Measurements from ENCODE around the gene ZNF692. TPM values are rescaled to one million over a fixed set of nuclear protein-coding genes. Genes with fewer than 3 reads are reported as not detected.

ZNF692 gene
- total RNA-seq, 4 donors from 2014 or later = 41.8 to 100 (median 64.6) TPM

DNA sequence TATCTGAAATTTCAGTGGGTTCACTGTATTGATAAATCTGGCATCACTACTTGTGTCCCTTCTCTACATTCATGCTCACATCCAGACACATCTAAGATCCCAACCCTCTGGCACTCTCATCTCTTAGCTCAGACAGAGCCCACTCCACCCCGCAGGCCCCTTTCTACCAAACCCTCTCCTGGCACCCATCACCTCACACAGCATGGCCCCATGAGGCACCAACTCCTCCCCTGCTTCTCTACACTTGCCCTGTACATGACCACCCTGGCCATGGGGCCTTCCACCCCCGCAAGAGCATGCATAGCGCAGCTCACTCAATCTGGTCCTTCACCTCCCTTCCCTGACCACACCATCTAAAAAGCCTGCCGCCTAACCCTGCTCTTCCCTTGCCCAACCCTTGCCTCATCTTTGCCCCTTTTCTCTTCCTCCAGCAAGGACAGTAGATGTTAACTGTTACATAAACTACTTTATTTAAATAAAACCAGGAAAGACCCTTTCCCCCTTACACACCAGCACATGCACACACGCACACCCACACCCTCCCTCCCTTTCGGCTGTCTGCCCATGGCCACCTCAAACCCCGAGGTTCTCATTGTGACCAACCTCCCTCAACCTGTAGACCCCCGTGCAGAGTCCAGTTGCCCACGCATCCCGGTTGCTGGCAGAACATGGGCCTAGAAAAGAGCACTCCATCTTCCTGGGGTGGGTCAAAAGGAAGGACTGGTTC, 48.7 kb downstream of the ZNF692 start:
- Histone ChIP-seq H3K27me3 (no peaks in the 10 kb centered on the region), H3K36me3 (peaks cover 0 to 22% (median 9%) of the 10 kb centered on the region in 4 donors), H3K4me1 (peaks cover 6 to 27% (median 14%) of the 10 kb centered on the region in 4 donors), H3K4me3 (no peak overlapping the region), H3K27ac (no peak overlapping the region), H3K9me3 (no peaks in the 10 kb centered on the region)
- intact Hi-C loops (cut with DNase I; ENCODE audit: low total_unique reads) (no loop called here), in situ Hi-C loops (cut with MboI; ENCODE audit: low pct_ligation_motif_present in 1 of 4, low pct_unique_long_range_greater_than_20kb in 1 of 4, low sequenced_read_pairs in 3 of 4) (no loop called here)
- no peak for TF ChIP-seq POLR2AphosphoS5 (IDR thresholded peaks at IDR 0.05)
- DNase-seq = no peak
- 86 to 90% methylated on average over 8 to 10 of the region's 10 CpGs for WGBS, 2 donors (ENCODE audit: low coverage in 1 of 2)

DNA sequence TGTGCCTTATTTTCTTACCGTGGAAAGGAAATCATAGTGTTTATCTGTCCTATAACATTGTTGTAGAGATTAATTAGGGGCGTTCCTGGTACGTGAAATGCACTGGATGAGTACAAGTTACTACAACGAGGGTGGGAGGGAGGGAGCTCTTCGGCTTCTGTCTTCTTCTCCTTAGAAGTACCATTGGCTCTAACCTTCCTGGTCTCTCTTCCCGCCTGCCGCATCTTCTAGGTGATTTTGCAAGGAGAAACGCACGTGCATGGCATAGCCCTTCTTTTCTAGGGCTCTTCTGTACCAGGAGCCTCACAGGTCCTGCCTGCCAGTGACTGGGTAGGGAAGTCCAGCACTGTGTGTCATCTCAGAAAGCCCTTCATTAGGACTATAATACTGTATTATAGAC, 50.0 kb downstream of the ZNF692 start:
- TF ChIP-seq, protein P1, sequence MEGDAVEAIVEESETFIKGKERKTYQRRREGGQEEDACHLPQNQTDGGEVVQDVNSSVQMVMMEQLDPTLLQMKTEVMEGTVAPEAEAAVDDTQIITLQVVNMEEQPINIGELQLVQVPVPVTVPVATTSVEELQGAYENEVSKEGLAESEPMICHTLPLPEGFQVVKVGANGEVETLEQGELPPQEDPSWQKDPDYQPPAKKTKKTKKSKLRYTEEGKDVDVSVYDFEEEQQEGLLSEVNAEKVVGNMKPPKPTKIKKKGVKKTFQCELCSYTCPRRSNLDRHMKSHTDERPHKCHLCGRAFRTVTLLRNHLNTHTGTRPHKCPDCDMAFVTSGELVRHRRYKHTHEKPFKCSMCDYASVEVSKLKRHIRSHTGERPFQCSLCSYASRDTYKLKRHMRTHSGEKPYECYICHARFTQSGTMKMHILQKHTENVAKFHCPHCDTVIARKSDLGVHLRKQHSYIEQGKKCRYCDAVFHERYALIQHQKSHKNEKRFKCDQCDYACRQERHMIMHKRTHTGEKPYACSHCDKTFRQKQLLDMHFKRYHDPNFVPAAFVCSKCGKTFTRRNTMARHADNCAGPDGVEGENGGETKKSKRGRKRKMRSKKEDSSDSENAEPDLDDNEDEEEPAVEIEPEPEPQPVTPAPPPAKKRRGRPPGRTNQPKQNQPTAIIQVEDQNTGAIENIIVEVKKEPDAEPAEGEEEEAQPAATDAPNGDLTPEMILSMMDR (IDR thresholded peaks at IDR 0.05) = no peak
- TF ChIP-seq POLR2A (IDR thresholded peaks at IDR 0.05) = no peak
- intact Hi-C loops (cut with DNase I; ENCODE audit: low total_unique reads) (no loop called here), in situ Hi-C loops (cut with MboI; ENCODE audit: low pct_ligation_motif_present in 1 of 4, low pct_unique_long_range_greater_than_20kb in 1 of 4, low sequenced_read_pairs in 3 of 4) (no loop called here)

DNA sequence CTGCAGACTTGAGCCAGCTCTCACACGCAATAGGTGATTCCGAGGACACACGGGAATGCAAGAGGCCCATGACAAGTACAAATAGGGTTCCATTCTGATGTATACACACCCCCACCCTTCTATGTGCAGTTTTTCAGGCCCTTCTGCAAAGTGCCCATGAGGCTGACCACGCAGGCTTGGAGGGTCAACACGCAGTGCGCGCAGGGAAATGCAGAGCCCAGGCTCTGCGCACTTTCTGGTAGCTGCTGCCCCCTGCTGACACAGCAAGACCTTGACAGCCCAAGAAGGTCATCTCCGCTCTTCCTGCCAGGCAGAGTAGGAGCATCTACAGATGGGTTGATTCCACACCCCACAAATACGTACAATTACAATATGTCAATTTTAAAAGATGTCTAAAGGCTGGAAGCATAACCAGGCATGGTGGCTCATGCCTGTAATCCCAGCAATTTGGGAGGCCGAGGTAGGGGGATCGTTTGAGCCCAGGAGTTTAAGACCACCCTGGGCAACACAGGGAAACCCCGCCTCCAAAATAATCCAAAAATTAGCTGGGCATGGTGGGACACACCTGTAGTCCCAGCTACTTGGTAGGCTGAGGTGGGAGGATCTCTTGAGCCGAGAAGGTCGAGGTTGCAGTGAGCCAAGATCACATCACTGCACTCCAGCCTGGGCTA, 51.7 kb downstream of the ZNF692 start:
- no peak for TF ChIP-seq EP300 (IDR thresholded peaks at IDR 0.05; ENCODE audit: low read depth)
- peak in 1 of 3 donors; percentile 8 for TF ChIP-seq POLR2AphosphoS5 (IDR thresholded peaks at IDR 0.05)
- TF ChIP-seq, protein P1 (IDR thresholded peaks at IDR 0.05) = peak; percentile 71 to 90 (median 84)
- TF ChIP-seq POLR2A (IDR thresholded peaks at IDR 0.05) = no peak
- Histone ChIP-seq H3K4me1 (peaks cover 9 to 40% (median 21%) of the 10 kb centered on the region in 4 donors), H3K27me3 (no peaks in the 10 kb centered on the region), H3K9me3 (no peaks in the 10 kb centered on the region), H3K4me3 (no peak overlapping the region), H3K27ac (peak overlapping the region in 3 of 4 donors; percentile 31 to 68 (median 67)), H3K36me3 (no peaks in the 10 kb centered on the region)
- WGBS, 2 donors (ENCODE audit: low coverage in 1 of 2) = 52 to 61% methylated on average over 4 to 15 of the region's 15 CpGs
- DNase-seq = peak; percentile 74
- intact Hi-C loops (cut with DNase I; ENCODE audit: low total_unique reads) (no loop called here), in situ Hi-C loops (cut with MboI; ENCODE audit: low pct_ligation_motif_present in 1 of 4, low pct_unique_long_range_greater_than_20kb in 1 of 4, low sequenced_read_pairs in 3 of 4) (no loop called here)

More for the DNA sequence above, 50.0 kb downstream of the ZNF692 start:
- 77 to 94% methylated on average over 5 to 9 of the region's 9 CpGs for WGBS, 2 donors (ENCODE audit: low coverage in 1 of 2)
- no peak for DNase-seq
- no peaks in the 10 kb centered on the region for H3K9me3 ChIP-seq
- no peak overlapping the region for H3K27ac ChIP-seq
- no peak overlapping the region for H3K4me3 ChIP-seq
- peaks cover 9 to 40% (median 21%) of the 10 kb centered on the region in 4 donors for H3K4me1 ChIP-seq
- H3K27me3 ChIP-seq = no peaks in the 10 kb centered on the region
- peaks cover 0 to 9% (median 3%) of the 10 kb centered on the region in 4 donors for H3K36me3 ChIP-seq

DNA sequence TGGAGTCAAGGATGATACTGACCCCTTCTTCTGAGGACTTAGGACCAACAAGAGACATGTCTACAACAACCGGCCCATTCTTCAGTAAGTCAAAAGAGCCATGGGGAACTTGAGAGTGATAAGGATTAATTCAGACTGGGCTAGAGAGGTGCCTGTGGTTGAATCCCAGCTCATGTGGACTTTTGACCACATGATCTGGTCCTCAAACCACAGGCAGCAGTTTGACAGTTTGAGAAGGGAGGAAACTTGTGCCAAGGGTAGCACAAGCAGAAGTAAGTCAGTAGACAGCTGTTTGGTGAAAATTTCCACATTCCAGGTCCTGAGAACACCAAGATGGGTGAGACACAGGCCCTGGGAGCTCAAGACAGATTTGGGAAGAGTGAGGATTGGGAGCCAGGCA, 53.0 kb downstream of the ZNF692 start:
- in situ Hi-C loops (cut with MboI; ENCODE audit: low pct_ligation_motif_present in 1 of 4, low pct_unique_long_range_greater_than_20kb in 1 of 4, low sequenced_read_pairs in 3 of 4) = no loop called here
- intact Hi-C loops (cut with DNase I; ENCODE audit: low total_unique reads) = no loop called here
- TF ChIP-seq POLR2A (IDR thresholded peaks at IDR 0.05) (no peak), POLR2AphosphoS5 (IDR thresholded peaks at IDR 0.05) (no peak)
- TF ChIP-seq, protein P1 (IDR thresholded peaks at IDR 0.05) = no peak
- DNase-seq = no peak
- Histone ChIP-seq H3K9me3 (no peaks in the 10 kb centered on the region), H3K27ac (peak overlapping the region; percentile 31 to 68 (median 68)), H3K4me1 (peaks cover 9 to 39% (median 21%) of the 10 kb centered on the region in 4 donors), H3K27me3 (no peaks in the 10 kb centered on the region), H3K36me3 (no peaks in the 10 kb centered on the region), H3K4me3 (no peak overlapping the region)
- 88% methylated on average over 1 of the region's 1 CpG; no CpG with 5 or more reads in 1 of the 2 donors for WGBS, 2 donors (ENCODE audit: low coverage in 1 of 2)

Data from transverse colon (tissue), 4 donors.